Measurements from ENCODE around the gene ELFN2. TPM values are rescaled to one million over a fixed set of nuclear protein-coding genes. Genes with fewer than 3 reads are reported as not detected.

The ELFN2 gene
- polyA plus RNA-seq (2011; rRNA removed): 0.94 and 1.0 TPM in 2 replicates
- polyA plus RNA-seq (2012; cell fraction: cytosol; rRNA removed): 2.0 and 3.1 TPM in 2 replicates
- polyA plus RNA-seq (2012; cell fraction: nucleus; rRNA removed): 11.0 and 14.5 TPM in 2 replicates
- 7.5 to 9.6 TPM (median 8.1 TPM) in 3 replicates for polyA plus RNA-seq (2017; fragmentation: RNase III; extraction: RNeasy Plus Mini Kit Qiagen cat#74134 plus additional on column Dnase treatment)
- polyA minus RNA-seq (2011; rRNA and poly(A)+ RNA removed): 1.2 and 1.7 TPM in 2 replicates

- Histone ChIP-seq H3K4me2 (peak within 1 kb of the TSS; percentile 89), H3K4me1 (peaks cover 50% of the 10 kb centered on the region), H3K27ac (peak within 1 kb of the TSS; percentile 94 to 97), H3K9me3 (no peaks in the 10 kb centered on the region), H3K4me3 (peak within 1 kb of the TSS; percentile 90)
- peak; percentile 25 to 38; a peak in 4 of 6 replicates for ATAC-seq
- no CpG with 5 or more reads among the region's 72 CpGs for WGBS (ENCODE audit: missing lambda C conversion rate)
- ChIA-PET POLR2A (no interaction called here), CTCF (interaction anchor here (1.2 to 5.3 kb wide), 2 partner anchors 110 to 140 kb away, joined by 3 to 130 read pairs; no protein-coding TSS in a partner anchor)
- peak in 1 of 2 experiments; percentile 22 for DNase-seq (ENCODE audit: low read depth in 1 of 2, low spot score in 1 of 2)
- no peak for FAIRE-seq
- TF ChIP-seq TP53 (CRISPR knock-in tag; IDR thresholded peaks at IDR 0.05) (no peak), RARB (CRISPR knock-in tag; IDR thresholded peaks at IDR 0.05) (no peak), EHMT2 (IDR thresholded peaks at IDR 0.05; ENCODE audit: low read depth) (no peak), CBX2 (IDR thresholded peaks at IDR 0.05; ENCODE audit: borderline replicate concordance, low read depth) (no peak), HES2 (IDR thresholded peaks at IDR 0.05) (no peak), PHF8 (IDR thresholded peaks at IDR 0.05; ENCODE audit: borderline replicate concordance, low read depth) (0 out of 2 replicates have a peak, but pooled peaks have one; percentile 39), POLR2AphosphoS2 (conservative IDR thresholded peaks at IDR 0.05; ENCODE audit: low read length) (no peak), NFE2L2 (conservative IDR thresholded peaks at IDR 0.05; ENCODE audit: low read length) (no peak), ATOH8 (CRISPR knock-in tag; IDR thresholded peaks at IDR 0.05; ENCODE audit: low read depth) (no peak), NR3C1 (IDR thresholded peaks at IDR 0.05) (no peak), E2F6 (IDR thresholded peaks at IDR 0.05; ENCODE audit: borderline replicate concordance, low read depth) (no peak), MYC (IDR thresholded peaks at IDR 0.05; ENCODE audit: borderline replicate concordance, low read length) (no peak), SREBF2 (IDR thresholded peaks at IDR 0.05) (no peak), POLR2A (IDR thresholded peaks at IDR 0.05; ENCODE audit: low read length) (peak; percentile 17; the same call in 1 of the 2 replicates), ZC3H11A (IDR thresholded peaks at IDR 0.05) (no peak), ZFP36 (IDR thresholded peaks at IDR 0.05; ENCODE audit: borderline replicate concordance, partially characterized antibody) (no peak), MAFK (IDR thresholded peaks at IDR 0.05; ENCODE audit: partially characterized antibody) (no peak), JUN (IDR thresholded peaks at IDR 0.05) (peak in 1 of 2 experiments; percentile 31; a peak in 1 of 5 replicates), PBX3 (IDR thresholded peaks at IDR 0.05) (no peak), TFCP2L1 (CRISPR knock-in tag; IDR thresholded peaks at IDR 0.05) (no peak), CTCF (IDR thresholded peaks at IDR 0.05) (no peak)
These were observed at the start of gene ELFN2 for GRCh38 chr22:37427135-37427710. Gene ELFN2 (minus strand): TSS chr22:37427479. CDS start chr22:37375534, 51,945 bp downstream.

Data from A549 (cell line).